Muscle layer of colon (tissue), 2 donors: ENCODE data around the gene FILIP1.

ENCODE experiments used
- H3K27ac ChIP-seq: one replicate; pipeline ENCODE4 v1.7.0; 2013; ENCODE audit warnings: low read depth, mild to moderate bottlenecking, low read length, moderate library complexity
- H3K27me3 ChIP-seq, 2 donors: one replicate each; pipeline ENCODE4 v1.7.0; 2013; ENCODE audit warnings: low read length in 2 of 2, mild to moderate bottlenecking in 2 of 2; ENCODE audit not compliant: insufficient read depth in 2 of 2, control insufficient read depth in 1 of 2
- H3K36me3 ChIP-seq: one replicate; pipeline ENCODE4 v1.7.0; 2013; ENCODE audit warnings: mild to moderate bottlenecking, low read length; ENCODE audit not compliant: insufficient read depth
- H3K4me1 ChIP-seq: one replicate; pipeline ENCODE4 v1.7.0; 2013; ENCODE audit warnings: mild to moderate bottlenecking, low read length; ENCODE audit not compliant: insufficient read depth
- H3K4me3 ChIP-seq, 2 donors: one replicate each; pipeline ENCODE4 v1.7.0; 2013; ENCODE audit warnings: low read length in 2 of 2, low read depth in 1 of 2, mild to moderate bottlenecking in 1 of 2, moderate library complexity in 1 of 2
- H3K9ac ChIP-seq: one replicate; pipeline ENCODE4 v1.7.0; 2013; ENCODE audit warnings: low read length
- H3K9me3 ChIP-seq: one replicate; pipeline ENCODE4 v1.7.0; 2013; ENCODE audit warnings: mild to moderate bottlenecking, low read length
- donor health status: abdominal sarcoma.
- donor health status: Adenocarcinoma of cecum.

FILIP1 gene

DNA sequence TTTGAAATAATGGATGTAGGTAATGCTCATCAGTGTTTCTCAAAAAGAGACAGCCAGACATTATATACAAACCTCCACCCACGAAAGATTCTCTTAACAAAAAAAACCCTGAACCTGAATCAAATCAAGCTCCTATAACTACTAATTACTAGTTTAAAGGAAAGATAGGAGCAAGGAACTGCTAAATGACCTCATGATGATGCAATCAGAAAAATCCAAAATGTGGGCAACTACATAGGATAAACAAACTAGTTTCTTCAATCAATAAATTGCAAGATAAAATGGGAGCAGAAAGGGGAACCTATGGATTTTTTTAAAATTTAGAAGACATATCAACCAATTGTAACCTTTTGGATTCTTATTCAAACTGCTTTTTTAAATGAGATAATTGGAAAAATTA lies 165.8 kb downstream of the FILIP1 start:
- H3K27ac ChIP-seq, result no peak overlapping the region
- H3K27me3 ChIP-seq, result no peaks in the 10 kb centered on the region
- no peaks in the 10 kb centered on the region for H3K9me3 ChIP-seq
- no peak overlapping the region for H3K4me3 ChIP-seq
- no peak overlapping the region for H3K9ac ChIP-seq
- no peaks in the 10 kb centered on the region for H3K36me3 ChIP-seq
- H3K4me1 ChIP-seq, result no peaks in the 10 kb centered on the region

DNA sequence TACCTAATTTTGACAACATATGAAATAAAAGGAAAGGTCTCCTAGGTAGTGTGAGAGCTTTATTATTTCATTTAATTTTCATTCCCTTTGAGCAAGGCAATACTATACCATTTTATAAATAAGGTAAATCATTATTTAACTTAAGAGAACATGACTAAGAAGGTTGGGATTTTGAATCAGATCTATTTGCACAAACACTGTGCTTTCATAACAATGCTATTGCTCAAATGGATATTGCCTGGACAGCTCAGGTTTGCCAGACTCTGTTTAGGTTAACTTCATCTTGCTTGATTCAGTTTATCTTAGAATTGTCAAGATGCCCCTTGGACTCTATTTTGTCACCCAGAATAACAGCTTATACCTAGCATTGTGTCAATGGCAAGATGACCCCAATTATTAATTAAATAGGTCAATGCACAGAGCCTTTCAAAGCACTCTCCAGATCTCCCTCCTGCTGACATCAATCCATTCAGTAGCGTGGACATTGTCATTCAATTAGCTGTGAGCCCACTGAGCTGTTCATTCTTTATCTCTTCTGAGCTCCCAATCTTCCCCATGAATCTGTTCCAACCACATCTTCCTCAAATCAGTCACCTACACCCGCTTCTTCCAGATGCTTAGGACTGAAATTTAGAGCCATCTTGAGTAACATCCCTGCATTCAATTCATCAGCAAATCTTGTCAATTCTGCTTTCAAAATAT lies 166.9 kb downstream of the FILIP1 start:
- Histone ChIP-seq H3K9ac (no peak overlapping the region), H3K27me3 (no peaks in the 10 kb centered on the region), H3K36me3 (no peaks in the 10 kb centered on the region), H3K9me3 (no peaks in the 10 kb centered on the region), H3K4me3 (no peak overlapping the region), H3K4me1 (no peaks in the 10 kb centered on the region), H3K27ac (no peak overlapping the region)

DNA sequence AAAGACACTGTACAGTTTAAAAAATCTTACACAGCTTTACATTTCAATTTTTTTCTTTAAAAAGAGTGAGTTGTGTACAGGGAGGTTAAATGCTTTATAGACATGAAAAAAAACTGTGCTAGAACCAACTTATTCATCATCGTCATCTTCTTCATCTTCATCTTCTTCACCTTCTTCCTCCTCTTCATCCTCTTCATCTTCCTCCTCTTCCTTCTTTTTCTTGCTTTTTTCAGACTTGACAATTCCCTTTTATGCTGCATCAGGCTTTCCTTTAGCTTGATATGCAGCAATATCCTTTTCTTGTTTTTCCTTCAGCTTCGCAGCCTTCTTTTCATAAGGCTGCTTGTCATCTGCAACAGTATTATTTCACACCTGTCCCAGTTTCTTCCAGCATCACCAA lies 174.7 kb downstream of the FILIP1 start:
- Histone ChIP-seq H3K27ac (no peak overlapping the region), H3K9me3 (no peaks in the 10 kb centered on the region), H3K4me3 (no peak overlapping the region), H3K9ac (no peak overlapping the region), H3K4me1 (peaks cover 10% of the 10 kb centered on the region), H3K27me3 (no peaks in the 10 kb centered on the region), H3K36me3 (peaks cover 6% of the 10 kb centered on the region)

DNA sequence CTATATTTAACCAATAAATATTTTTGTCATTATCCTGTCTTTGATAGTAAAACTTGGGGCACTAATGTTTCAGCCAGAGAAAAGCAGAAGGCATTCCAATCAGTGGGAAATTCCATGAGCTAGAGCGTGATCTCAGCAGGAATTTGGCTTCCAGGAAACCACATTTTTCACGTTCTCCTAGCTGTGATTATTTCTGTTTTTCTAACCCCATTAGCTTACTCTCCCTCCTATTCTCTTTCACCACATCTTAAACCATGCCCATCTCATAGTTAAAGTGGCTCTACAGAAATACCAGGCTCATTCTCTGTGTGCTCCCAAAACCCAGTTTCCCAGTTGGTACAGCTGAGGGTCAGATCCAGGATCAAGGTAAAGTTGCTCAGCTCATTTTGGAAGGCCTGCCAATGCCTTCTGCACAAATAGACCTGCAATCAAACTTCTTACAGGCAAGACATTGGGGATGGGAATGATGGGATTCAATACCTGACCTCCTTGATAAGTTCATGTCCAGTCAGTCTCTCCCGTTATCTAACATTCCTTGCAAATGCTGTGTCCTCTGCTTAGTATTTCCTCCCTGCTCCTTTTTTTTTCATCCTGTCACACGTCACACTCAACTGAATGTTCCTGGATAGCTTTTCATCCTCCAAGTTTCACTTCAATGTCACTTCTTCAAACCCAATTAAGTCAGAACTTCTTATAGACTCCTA lies 175.9 kb downstream of the FILIP1 start:
- Histone ChIP-seq H3K9ac (no peak overlapping the region), H3K36me3 (peaks cover 6% of the 10 kb centered on the region), H3K4me3 (no peak overlapping the region), H3K9me3 (no peaks in the 10 kb centered on the region), H3K27ac (no peak overlapping the region), H3K4me1 (peaks cover 10% of the 10 kb centered on the region), H3K27me3 (no peaks in the 10 kb centered on the region)

DNA sequence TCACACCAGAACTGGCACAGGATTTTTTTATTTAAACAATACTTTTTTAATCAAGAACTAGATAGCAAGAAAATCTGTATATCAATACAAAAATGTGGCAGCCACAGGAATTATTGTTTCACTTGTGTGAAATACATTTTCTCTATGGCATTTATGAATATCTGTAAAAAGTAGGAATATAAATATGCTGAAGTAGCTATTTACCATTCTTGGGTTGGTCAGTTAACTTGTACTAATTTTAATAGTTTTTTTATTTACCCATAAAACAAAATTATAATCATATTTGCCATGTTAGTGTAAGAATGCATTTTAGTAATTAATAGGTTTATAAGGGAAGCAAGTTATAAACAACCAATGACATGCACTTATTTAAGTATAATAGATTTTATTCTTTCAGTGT lies 177.6 kb downstream of the FILIP1 start:
- Histone ChIP-seq H3K27ac (no peak overlapping the region), H3K4me1 (peaks cover 10% of the 10 kb centered on the region), H3K36me3 (peaks cover 12% of the 10 kb centered on the region), H3K27me3 (no peaks in the 10 kb centered on the region), H3K4me3 (no peak overlapping the region), H3K9me3 (no peaks in the 10 kb centered on the region), H3K9ac (no peak overlapping the region)

DNA sequence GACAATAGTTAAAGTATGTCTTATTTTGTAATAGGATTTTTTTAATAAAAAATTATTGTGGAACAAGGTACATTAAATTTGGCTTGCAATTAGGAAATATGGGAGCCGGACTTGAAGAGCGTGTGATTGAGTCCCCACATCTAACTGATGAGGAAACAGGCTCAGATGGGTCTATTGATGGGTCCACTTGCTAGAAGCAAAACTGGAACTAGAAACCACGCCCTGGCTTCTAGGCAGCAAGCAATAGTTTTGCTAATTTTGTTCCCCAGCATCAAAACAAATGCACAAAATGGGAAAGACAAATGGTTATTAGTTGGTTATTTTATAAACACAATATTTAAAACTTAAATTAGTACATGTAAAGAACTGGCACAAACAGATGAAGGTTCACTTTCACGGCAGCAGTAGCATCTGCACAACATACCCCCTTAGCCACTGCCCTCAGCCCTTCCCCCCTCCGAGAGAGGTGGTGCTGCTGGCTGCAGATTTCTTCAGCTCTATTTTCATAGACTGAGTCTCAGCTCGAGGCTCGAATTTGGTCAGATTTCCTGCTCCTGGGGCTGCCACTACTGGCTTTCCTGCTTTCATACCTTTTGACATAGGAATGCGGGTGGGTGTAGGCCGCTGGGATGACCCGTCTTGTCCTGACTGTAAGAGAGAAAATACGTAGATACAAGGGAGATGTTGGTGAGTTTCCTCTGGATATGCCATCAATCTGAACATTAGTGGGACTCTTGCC lies 185.2 kb downstream of the FILIP1 start:
- no peaks in the 10 kb centered on the region for H3K9me3 ChIP-seq
- H3K27me3 ChIP-seq, result no peaks in the 10 kb centered on the region
- no peak overlapping the region for H3K4me3 ChIP-seq
- H3K4me1 ChIP-seq, result no peaks in the 10 kb centered on the region
- no peak overlapping the region for H3K27ac ChIP-seq
- H3K36me3 ChIP-seq, result peaks cover 6% of the 10 kb centered on the region
- no peak overlapping the region for H3K9ac ChIP-seq

DNA sequence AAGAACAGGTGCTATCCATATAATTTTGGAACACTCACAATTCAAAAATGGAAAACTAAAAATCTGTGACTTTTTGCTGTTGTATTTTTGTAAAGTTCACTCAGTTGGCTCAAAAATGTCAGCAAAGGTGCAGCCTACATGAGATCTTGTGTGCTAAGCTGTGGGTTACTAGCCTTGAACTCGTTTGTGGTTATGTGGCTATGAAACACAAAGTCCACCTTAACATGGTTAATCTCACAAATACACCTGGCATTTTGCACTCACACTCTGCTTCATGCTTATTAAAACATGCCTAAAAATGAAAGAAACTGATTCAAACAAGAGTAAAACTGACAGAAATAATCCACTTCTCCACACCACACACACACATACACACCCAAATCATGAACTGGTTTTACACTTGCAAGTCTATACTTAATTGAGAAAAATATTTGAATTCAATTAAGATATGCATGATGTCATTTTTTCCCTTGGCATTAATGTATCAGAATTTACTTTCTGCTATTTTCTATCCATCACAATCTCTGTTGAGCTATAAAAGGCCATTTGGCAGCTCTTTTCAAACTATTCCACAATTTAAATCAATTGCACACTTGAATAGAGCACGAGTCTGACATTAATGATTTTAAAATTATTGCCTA lies 186.1 kb downstream of the FILIP1 start:
- no peak overlapping the region for H3K9ac ChIP-seq
- H3K4me1 ChIP-seq, result peaks cover 4% of the 10 kb centered on the region
- H3K27ac ChIP-seq, result no peak overlapping the region
- no peaks in the 10 kb centered on the region for H3K9me3 ChIP-seq
- no peak overlapping the region for H3K4me3 ChIP-seq
- no peaks in the 10 kb centered on the region for H3K27me3 ChIP-seq
- H3K36me3 ChIP-seq, result peaks cover 4% of the 10 kb centered on the region

DNA sequence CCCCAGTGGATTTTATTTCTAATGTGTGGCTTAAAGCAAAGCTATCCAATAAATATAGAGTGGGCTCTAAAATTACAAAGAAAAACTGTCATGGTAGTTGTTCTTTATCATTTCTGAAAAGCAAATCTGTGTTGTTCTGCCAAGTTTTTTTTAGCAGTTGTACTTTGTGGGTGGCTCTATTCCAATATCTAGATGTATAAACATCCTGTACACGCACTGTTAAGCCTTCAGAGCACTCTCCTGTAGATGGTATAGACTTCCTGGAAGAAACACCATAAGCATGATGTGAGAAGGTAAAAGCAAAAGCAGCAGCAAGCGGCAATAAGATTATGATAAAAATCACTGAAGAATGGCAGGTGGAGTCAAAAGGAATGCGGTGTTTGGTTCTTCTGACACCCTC lies 187.5 kb downstream of the FILIP1 start:
- Histone ChIP-seq H3K27me3 (no peaks in the 10 kb centered on the region), H3K9me3 (no peaks in the 10 kb centered on the region), H3K4me1 (peaks cover 18% of the 10 kb centered on the region), H3K27ac (no peak overlapping the region), H3K36me3 (no peaks in the 10 kb centered on the region), H3K9ac (no peak overlapping the region), H3K4me3 (no peak overlapping the region)

DNA sequence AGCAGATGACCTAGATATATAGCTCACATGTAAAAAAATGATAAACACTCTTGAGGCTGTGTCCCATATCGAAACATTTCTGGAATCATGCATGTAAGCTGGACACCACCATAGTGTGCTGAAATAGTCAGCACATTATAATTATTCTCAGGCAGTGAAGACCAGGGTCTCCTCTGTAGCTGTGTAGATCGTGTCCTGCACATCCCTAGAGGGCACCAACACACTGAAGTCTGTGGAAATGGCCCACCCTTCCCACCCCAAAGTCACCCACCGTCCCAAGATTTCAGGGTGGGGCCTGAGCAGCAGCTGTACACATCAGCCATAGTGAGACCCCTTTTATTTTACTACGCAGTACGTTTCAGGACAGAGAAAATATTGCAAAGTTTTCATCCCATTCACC lies 188.0 kb downstream of the FILIP1 start:
- peaks cover 21% of the 10 kb centered on the region for H3K4me1 ChIP-seq
- H3K9ac ChIP-seq, result no peak overlapping the region
- no peaks in the 10 kb centered on the region for H3K36me3 ChIP-seq
- no peak overlapping the region for H3K27ac ChIP-seq
- no peaks in the 10 kb centered on the region for H3K27me3 ChIP-seq
- H3K9me3 ChIP-seq, result no peaks in the 10 kb centered on the region
- no peak overlapping the region for H3K4me3 ChIP-seq

DNA sequence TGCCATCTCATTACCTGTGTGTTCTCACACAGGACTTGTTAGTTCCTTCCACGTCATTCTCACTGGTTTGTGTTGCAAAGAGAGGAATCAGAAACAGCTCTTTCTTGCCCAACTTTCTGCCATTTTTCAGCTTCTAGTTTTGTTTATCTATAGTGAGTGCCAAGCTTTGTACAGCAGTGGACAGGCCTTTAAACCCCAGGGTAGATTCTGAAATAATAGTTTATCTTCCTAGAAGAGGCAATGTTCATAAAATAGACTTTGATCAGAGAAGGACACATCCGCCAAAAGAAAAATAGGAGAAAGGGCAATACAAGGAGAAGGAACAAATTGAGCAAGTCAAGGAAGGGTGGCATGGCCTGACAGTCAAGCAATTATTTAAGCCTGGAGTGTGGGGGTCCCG lies 191.3 kb downstream of the FILIP1 start:
- H3K27ac ChIP-seq, result no peak overlapping the region
- peaks cover 37% of the 10 kb centered on the region for H3K4me1 ChIP-seq

DNA sequence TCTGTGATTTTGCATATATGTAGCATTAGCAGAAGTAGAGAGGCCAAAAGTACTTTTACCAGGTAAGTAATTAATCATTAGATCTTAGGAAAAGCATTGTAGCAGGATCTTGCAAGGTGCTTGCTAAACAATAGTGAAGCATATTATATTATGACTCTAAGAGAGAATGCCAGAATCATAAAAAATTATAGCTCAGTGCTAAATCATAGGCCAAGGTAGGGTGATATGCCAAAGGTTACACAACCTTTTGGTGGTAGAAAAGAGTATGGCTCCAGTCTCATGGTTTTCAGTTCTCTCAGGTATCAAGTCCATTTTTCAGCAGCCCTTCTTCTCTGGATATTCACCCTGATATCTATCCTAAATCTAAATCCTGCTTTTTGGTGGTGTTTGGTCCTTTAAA lies 192.1 kb downstream of the FILIP1 start:
- Histone ChIP-seq H3K27me3 (no peaks in the 10 kb centered on the region), H3K4me3 (no peak overlapping the region)

More for the DNA sequence above, 191.3 kb downstream of the FILIP1 start:
- H3K27me3 ChIP-seq, result no peaks in the 10 kb centered on the region
- no peaks in the 10 kb centered on the region for H3K9me3 ChIP-seq
- no peaks in the 10 kb centered on the region for H3K36me3 ChIP-seq
- H3K9ac ChIP-seq, result no peak overlapping the region
- no peak overlapping the region for H3K4me3 ChIP-seq

More for the DNA sequence above, 192.1 kb downstream of the FILIP1 start:
- no peaks in the 10 kb centered on the region for H3K9me3 ChIP-seq
- H3K4me1 ChIP-seq, result peaks cover 37% of the 10 kb centered on the region
- no peak overlapping the region for H3K9ac ChIP-seq
- H3K27ac ChIP-seq, result no peak overlapping the region
- H3K36me3 ChIP-seq, result no peaks in the 10 kb centered on the region
